ENCODE results near the gene CALCB. TPM values are rescaled to one million over a fixed set of nuclear protein-coding genes. Genes with fewer than 3 reads are reported as not detected.

CALCB gene
- polyA plus RNA-seq, 1 donor from 2014 or later: not detected

- H3K9ac ChIP-seq (ENCODE audit: low read length): no peak overlapping the region
- no peaks in the 10 kb centered on the region for H3F3A ChIP-seq (ENCODE audit: insufficient read depth, low read length, poor library complexity, severe bottlenecking)
- TF ChIP-seq SMC3 (conservative IDR thresholded peaks at IDR 0.05; ENCODE audit: poor library complexity) (no peak), POLR2AphosphoS5 (IDR thresholded peaks at IDR 0.05) (no peak), MXI1 (conservative IDR thresholded peaks at IDR 0.05; ENCODE audit: poor library complexity, severe bottlenecking) (no peak), REST (IDR thresholded peaks at IDR 0.05; ENCODE audit: borderline replicate concordance) (no peak), TAF1 (IDR thresholded peaks at IDR 0.05; ENCODE audit: low read depth) (no peak), EP300 (conservative IDR thresholded peaks at IDR 0.05; ENCODE audit: poor library complexity, severe bottlenecking) (no peak), RAD21 (conservative IDR thresholded peaks at IDR 0.05) (no peak), CTCF (IDR thresholded peaks at IDR 0.05; ENCODE audit: poor library complexity, severe bottlenecking) (no peak), EZH2 (IDR thresholded peaks at IDR 0.05; ENCODE audit: borderline replicate concordance, insufficient read depth, low read length, poor library complexity, severe bottlenecking) (no peak)
Observed at GRCh38 chr11:15115686-15116085, 42.3 kb downstream of the CALCB start.

GRCh38 chr11:15117751-15118150 is 44.4 kb downstream of the CALCB start:
- no peak overlapping the region for H3K27ac ChIP-seq (ENCODE audit: low read length)
- H3F3A ChIP-seq (ENCODE audit: insufficient read depth, low read length, poor library complexity, severe bottlenecking): no peaks in the 10 kb centered on the region
- peaks cover 9% of the 10 kb centered on the region for H3K27me3 ChIP-seq (ENCODE audit: insufficient read depth, low read depth, low read length)
- H3K4me2 ChIP-seq (ENCODE audit: low read length): no peak overlapping the region
- no peaks in the 10 kb centered on the region for H3K36me3 ChIP-seq (ENCODE audit: insufficient read depth, low read length)
- no peak overlapping the region for H3K4me3 ChIP-seq (ENCODE audit: low read length)
- no peak overlapping the region for H3K9ac ChIP-seq (ENCODE audit: low read length)
- H3K9me3 ChIP-seq (ENCODE audit: low read length): no peaks in the 10 kb centered on the region
- TF ChIP-seq MXI1 (conservative IDR thresholded peaks at IDR 0.05; ENCODE audit: poor library complexity, severe bottlenecking) (no peak), POLR2AphosphoS5 (IDR thresholded peaks at IDR 0.05) (no peak), EP300 (conservative IDR thresholded peaks at IDR 0.05; ENCODE audit: poor library complexity, severe bottlenecking) (no peak), TAF1 (IDR thresholded peaks at IDR 0.05; ENCODE audit: low read depth) (no peak), CTCF (IDR thresholded peaks at IDR 0.05; ENCODE audit: poor library complexity, severe bottlenecking) (no peak), SMC3 (conservative IDR thresholded peaks at IDR 0.05; ENCODE audit: poor library complexity) (no peak), RAD21 (conservative IDR thresholded peaks at IDR 0.05) (no peak), REST (IDR thresholded peaks at IDR 0.05; ENCODE audit: borderline replicate concordance) (no peak), EZH2 (IDR thresholded peaks at IDR 0.05; ENCODE audit: borderline replicate concordance, insufficient read depth, low read length, poor library complexity, severe bottlenecking) (no peak)
- no peaks in the 10 kb centered on the region for H3K9me2 ChIP-seq (ENCODE audit: insufficient read depth, low read length)
- H3K79me2 ChIP-seq (replicated peaks; ENCODE audit: insufficient read depth, low read length): no peaks in the 10 kb centered on the region
- no peaks in the 10 kb centered on the region for H4K20me1 ChIP-seq (ENCODE audit: insufficient read depth)
- no peak overlapping the region for H2AFZ ChIP-seq (ENCODE audit: low read depth, low read length)

More at GRCh38 chr11:15115686-15116085, 42.3 kb downstream of the CALCB start:
- no peaks in the 10 kb centered on the region for H3K36me3 ChIP-seq (ENCODE audit: insufficient read depth, low read length)
- H3K9me2 ChIP-seq (ENCODE audit: insufficient read depth, low read length): no peaks in the 10 kb centered on the region
- no peaks in the 10 kb centered on the region for H3K79me2 ChIP-seq (replicated peaks; ENCODE audit: insufficient read depth, low read length)
- H3K4me3 ChIP-seq (ENCODE audit: low read length): no peak overlapping the region
- no peak overlapping the region for H2AFZ ChIP-seq (ENCODE audit: low read depth, low read length)
- no peaks in the 10 kb centered on the region for H4K20me1 ChIP-seq (ENCODE audit: insufficient read depth)
- H3K27me3 ChIP-seq (ENCODE audit: insufficient read depth, low read depth, low read length): peaks cover 9% of the 10 kb centered on the region
- H3K9me3 ChIP-seq (ENCODE audit: low read length): no peaks in the 10 kb centered on the region
- H3K4me2 ChIP-seq (ENCODE audit: low read length): no peak overlapping the region
- no peak overlapping the region for H3K27ac ChIP-seq (ENCODE audit: low read length)

Data from neural cell (in vitro differentiated cells).